Amniotic epithelial cell (primary cell): ENCODE data around the gene KIF13A.
A peak's percentile ranks its signal among the peaks of the same experiment; 100 is the strongest.
"Not testable (repeated sequence)": the region's sequence is repeated elsewhere in the genome, so short reads cannot be mapped to it uniquely, and the experiment has no call there.

ENCODE experiments used
- DNase-seq: peaks from one replicate; pipeline ENCODE4 v3.0.0-alpha.2; 2010; ENCODE audit warnings: low read depth

The KIF13A gene

DNA sequence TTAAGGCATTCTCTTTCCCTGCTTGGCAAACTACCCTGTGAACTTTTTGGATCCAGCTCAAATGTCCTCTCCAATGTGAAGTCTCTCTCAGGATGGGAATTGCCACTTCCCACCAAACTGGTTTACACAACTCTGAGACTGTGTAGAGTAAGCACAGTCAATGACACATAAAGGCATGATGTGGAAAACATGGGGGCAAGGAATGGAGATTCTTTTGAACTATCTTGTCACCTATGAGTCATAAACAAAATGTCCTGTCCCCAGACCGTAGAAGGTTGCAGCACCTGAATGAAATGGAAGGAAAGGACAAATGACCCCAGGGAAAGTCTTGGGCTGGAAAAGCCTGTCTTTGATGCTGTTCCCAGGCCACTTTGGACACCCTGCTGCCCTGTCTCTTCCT is 11.0 kb upstream of the KIF13A start:
- DNase-seq, result no peak

DNA sequence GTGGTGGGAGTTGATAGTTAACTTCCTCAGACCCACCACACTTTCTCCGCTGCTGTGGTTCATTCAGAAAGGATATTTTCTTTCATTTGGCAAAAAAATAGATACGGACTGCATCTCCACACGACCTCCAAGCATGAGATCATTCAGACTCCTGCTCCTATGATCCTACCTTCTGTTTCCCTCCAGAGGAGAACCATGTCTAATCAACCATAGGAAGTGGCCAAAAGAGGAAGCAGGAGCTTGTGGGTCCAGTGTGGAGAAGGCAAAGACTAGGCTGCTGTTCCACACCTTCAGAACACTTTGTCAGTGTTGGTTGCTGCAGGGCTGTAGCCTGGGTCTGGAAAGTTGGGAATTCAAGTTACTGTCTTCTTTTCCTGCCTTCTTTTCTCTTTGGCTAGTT is 10.6 kb upstream of the KIF13A start:
- no peak for DNase-seq

DNA sequence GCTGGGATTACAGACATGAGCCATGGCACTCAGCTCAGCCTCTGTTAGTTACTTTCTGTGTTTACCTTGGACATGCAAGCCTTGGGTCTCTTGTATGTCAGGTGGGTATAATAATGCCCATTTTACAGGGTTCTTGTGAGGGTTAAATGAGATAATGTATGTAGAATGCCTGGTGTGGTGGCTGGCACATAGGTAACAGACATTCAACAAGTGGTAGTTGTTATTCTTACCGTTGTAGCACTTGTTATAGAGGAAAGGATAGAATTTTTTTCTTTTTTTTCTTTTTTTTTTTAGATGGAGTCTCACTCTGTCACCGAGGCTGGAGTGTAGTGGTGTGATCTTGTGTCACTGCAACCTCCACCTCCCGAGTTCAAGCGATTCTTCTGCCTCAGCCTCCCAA is 8.0 kb upstream of the KIF13A start:
- DNase-seq, result no peak

DNA sequence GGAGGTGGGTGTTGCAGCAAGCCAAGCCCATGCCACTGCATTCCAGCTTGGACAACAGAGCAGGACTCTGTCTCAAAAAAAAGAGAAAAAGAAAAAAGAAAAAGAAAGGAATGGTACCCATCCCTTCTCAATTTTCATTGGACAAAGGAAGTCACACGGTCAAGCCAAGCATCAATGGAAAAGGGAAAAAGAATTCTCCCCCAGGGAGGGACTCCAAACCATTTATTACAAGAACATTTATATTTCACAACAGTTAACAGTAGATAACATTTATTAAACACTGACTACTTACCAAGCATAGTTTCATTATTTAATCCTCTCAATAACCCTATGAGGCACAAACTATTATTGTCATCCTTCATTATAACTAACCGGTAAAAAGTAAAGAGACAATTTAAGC is 6.6 kb upstream of the KIF13A start:
- DNase-seq, result peak; percentile 60

DNA sequence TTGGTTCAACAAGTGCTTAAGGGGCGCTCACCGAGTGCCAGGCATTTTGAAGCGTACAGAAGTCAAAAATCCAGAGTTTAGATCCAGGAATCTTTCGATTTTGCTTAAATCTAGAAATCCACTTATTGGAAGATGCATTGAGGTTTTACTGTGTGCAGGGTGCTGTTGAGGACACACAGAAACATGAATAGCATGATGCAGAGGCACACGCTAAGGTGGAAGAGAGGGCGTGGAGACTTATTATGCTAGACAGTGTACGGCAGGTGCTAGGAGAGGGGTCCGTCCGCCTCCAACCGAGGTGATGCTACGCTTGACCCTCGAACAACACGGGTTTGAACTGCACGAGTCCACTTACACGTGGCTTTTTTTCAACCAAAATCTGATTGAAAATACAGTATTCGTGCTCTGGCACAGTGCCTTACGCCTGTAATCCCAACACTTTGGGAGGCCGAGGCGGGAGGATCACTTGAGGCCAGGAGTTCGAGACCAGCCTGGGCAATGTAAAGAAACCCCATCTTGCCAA is 1.0 kb upstream of the KIF13A start:
- no peak for DNase-seq

DNA sequence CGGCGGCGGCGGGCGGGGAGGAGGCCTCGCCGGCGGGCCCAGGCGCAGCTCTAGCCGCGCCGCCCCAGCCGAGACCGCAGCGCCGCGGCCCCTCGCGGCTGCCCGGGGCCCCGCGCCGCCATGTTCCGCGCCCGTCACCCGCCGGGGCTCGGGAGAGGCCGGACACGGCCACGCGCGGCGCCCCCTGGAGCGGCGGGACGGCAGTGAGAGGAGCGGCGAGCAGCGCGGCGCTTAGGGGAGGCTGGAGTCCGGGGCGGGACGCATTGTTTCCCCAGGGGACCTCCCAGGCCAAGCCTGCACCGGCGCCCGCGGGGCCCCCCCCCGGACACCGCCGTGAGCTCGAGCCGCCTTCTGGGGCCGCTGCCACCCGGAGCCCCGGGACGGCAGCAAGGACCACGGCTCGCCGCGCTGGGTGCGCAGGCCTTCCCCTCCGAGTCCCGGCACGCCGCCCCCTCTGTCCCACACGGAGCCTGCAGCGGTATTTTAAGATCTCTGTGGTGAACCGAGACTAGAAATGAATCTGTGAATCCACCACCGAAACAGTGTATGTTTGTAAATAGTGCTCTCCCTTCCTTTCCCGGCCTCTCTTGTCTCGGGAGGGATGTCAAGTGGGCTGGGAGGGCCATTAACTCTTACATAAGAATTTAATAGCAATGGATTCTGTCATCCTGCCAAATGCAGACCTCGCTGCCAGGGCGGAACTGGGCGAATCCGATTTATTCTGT is 424 bp upstream of the KIF13A start:
- DNase-seq, result peak; percentile 44

DNA sequence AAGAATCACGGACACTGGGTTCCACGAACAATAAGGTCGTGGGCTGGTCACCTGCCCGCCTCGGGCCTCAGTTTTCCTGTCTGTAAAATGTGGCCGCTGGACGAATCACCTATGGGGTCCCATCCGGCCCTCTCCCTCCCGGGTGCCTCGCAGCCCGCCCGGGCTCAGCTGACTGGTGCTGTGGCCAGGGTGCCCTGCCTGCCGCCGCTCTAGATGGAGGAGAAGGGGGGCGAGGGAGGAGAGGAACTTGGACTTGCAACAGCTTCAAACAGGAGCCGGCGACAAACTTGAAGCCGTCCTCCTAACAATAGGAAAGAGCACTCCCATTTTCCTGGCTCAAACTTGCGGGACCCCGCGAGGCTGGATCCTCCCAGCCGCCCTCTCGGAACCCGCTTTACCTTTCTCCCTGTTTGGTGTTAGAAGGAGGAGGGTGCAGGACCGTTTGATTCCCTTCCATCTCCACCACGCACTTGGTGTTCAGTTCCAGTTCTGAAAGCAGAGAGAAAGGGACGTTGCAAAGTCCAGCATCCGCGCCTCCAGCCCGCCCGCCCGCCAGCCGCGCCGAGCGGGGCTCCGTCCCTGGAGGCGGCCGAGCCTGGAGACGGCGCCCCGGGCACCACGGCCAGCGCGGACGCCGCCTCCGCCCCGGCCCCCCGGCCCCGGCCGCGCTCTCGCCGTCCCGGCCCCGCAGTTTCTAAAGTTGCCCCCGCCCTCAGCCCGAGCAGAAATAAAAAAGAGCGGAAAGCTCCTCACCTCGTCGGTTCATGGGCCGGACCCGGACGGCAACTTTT is 584 bp downstream of the KIF13A start:
- DNase-seq, result peak; percentile 37

DNA sequence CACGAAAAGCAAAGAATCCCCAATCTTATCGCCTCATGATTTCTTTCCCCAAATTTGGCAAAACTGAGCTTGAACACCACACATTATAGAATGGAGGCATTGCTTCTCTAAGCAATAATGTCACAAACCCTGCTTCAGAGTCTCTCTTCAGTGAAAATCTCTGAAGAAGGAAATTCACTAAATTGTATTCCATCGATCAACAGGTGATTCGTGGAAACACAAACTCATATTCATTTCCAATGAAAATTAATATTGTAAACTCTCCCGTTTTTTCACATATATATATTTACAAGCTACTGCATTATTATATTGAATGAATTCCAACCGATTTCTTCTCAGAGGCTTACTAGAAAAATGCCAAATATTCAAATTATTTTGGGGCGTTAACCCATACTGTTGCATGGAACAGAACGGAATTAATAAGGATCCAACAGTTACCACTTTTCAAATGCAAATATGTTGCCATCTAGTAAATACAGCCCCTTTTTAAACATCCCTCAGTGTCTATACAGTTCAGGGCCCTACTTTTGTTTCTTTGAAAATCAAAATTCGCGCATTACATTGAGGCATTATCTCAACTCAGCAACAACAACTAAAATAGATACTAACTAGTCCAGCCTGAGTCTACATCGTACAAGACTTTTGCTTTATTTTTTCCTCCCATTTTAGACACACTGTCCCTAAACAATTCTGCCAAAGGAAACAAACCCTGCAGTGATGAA is 1.3 kb downstream of the KIF13A start:
- no peak for DNase-seq

DNA sequence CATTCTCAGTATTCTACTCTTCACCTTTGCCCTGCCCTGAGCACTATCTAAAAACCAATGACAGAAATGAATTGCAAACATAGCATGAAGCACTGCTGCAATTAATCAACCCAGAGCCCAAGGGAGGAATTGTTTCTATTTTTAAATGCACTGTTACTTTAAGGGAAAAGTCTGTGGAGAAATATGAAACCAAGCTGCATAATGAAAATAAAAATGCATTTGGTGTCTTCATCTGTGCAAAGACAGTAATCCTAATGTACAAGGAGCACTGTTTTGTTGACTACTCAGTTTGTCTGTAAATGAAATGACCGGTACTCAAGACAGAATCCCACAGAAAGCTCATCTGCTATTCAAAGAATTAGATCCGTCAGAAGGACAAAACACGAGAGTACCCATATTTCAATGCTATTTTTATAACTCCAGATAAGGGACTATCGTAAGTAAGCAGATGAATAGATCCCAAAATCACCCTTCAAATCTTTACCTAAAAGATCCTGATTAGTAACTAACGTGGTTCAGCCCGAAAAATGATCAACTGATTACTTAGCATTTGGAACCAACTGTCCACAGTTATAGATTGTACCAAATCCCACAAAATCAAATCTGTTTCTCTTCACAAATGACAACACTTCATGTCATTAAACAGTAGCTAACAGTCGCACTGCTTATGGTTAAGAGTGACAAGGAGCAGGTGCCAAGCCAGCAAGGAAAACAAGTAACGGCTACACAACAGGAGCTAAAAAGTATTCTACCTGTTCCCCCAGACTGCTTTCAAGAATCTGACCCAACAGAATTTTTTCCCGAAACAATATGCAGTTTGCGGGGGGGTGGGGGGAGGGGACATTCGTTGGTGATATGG is 2.4 kb downstream of the KIF13A start:
- DNase-seq, result peak; percentile 46

DNA sequence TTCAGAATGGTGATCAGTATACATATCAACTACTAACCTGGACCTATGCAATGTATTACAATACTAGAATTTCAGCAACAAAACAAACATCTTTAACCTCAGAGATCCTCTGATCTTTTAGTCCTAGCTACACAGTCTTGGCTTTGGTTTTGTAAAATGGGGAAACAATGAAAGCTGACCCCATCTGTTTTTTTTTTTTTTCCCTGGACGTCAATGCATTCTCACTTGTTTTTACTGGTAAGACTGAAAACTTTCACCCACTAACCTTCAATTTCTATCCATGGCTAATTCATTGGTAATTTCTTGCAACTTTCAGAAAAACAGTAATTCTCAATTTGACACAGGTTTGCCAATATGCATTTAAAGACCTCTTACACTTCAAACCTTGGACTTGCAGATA is 3.0 kb downstream of the KIF13A start:
- no peak for DNase-seq

DNA sequence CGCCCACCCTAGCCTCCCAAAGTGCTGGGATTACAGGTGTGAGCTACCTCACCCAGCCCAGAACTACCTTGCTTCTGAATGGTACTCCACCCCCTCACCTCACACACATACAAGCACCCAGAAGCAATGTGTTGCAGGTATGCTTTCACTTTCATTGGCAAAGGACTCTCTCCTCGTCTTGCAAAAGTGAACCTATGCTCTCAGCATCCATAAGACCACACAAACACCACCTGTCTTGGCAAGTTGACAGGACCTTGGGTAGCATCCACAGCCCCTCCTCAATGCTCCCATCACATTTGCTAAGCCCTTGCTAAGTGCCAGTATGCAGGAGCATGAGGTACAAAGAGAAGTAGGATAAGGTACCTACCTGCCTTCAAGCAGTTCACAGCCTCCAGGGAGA is 3.7 kb downstream of the KIF13A start:
- no peak for DNase-seq

DNA sequence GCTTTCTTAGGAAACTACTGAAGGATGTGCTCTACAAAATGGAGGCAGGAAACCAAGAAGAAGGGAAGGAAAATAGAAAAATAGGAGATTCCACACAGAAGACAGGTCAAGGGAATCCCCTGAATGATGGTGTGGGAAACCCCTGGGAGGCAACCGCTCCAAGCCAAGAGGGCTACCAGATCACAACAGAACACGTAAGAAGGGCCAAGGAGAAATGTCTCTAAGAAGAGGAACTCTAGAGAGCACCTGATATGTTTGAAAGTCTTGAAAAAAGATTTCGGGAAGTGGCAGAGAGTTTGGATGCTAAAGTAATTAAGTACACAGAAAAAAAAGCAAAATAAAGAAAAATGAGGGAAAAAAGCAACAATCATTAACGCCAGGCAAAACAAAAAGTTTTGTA is 7.1 kb downstream of the KIF13A start:
- DNase-seq, result no peak

DNA sequence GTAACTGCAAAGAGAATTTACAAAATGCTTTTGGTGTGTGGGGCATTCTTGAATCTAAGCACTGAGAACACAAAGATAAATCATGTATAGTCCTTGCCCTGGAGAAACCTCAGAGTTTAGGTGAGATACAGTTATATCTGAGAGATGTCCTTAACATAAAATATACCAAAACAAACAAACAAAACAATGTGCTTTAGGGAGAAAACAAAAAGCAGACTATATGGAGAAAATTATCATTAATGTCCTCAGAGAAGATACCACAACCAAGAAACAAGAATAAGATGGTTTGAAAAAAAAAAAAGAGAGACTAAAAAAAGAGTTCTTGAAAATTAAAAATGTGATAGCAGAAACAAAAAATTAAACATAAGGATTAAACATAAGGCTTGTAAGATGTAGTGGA is 8.0 kb downstream of the KIF13A start:
- DNase-seq, result no peak

DNA sequence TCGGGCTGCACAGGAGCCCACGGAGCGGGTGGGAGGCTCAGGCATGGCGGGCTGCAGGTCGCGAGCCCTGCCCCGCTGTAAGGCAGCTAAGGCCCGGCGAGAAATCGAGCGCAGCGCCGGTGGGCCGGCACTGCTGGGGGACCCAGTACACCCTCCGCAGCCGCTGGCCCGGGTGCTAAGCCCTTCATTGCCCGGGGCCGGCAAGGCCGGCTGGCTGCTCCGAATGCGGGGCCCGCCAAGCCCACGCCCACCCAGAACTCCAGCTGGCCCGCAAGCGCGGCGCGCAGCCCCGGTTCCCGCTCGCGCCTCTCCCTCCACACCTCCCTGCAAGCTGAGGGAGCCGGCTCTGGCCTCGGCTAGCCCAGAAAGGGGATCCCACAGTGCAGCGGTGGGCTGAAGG is 11.2 kb downstream of the KIF13A start:
- DNase-seq, result not testable (repeated sequence)

DNA sequence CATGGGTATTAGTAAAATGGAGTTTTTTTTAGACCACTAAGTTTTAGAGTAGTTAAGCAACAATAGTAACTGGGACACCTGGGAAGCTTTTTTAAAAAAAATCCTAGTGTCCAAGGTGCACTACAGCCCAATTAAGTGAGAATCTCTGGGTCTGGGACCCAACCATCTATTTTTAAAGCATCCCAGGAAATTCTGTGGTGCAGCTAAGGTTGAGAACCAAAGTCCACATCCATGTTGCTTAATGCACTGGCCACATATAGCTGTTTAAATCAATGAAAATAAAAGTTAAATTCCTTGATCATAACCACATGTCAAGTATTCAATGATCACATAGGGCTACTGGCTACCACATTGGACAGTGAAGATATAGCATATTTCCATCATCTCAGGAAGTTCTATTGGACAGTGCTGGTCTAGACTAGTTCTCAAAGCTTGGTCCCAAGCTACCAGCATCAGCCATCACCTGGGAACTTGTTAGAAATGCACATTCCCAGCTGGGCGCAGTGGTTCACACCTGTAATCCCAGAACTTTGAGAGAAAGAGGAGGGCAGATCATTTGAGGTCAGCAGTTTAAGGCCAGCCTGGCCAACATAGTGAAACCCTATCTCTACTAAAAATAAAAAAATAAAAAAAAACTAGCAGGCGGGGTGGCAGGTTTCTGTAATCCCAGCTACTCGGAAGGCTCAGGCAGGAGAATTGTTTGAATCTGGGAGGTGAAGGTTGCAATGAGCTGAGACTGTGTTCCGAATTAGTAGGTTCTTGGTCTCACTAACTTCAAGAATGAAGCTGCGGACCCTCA is 12.7 kb downstream of the KIF13A start:
- DNase-seq, result no peak

DNA sequence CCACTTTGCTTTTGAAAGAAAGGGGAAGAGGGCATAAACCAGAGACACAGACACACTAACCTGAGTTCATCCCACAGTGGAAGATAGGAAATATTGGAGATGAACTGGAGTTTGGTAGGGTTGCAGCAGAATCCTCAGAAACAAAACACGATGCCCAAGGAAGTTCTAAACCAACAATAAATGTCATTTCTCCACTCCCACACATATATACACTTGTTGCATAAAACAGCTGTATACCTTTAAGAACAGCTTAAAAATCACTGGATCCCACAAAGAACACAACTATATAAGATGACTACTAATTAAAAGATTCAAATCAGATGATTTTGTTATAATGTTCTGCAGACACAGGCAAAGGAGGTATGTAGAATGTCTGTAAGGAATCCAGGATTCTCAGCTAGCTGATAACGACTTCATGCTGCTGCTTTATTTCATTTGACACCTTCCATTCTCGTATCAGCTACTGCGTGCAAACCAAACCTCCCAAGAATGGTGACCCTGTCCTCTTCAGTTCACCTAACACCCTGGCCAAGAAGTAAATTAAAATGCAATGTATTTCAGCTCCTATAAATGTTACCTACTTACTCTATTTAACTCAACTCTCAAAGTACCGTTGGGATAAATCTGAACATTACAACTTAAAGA is 14.3 kb downstream of the KIF13A start:
- peak; percentile 31 for DNase-seq

DNA sequence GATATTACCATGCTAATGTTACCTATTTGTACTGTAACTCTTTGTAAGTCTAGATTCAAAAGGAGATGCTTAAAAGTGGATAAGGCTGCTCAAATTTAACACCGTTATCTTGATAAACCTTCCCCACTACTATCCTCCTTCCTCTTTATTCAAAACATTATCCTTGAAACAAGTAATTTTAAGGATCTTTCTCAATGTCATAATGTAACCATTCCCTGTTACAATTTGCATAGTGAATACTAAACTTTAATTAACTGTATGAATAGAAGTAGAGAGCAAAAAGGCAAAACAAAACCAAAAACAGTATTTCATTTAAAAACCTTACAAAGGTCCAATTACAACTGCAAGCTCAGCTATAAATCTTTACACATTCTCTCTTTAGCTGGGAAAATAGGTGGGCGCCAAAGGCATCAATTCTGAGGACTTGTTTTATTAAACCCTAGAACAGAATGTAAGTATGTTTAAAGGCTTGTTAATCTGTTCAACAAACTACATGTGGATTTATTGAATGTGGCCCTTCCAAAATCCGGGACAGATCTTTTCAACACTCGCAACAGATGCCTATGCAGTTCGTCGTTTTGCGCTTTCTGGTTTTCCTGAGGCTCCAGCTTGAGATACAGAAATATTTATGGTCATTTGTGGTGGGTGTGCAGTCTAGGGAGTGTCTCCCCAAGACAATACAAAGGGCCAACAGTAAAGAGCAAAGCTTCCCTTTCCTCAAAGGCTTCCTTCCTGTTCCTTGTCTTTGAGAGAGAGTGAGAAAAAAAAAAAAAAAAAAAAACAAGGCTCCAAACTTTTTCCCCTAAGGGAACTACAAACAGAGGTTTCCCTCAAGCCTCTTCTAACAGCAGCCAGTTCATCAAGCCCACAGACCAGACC is 15.1 kb downstream of the KIF13A start:
- DNase-seq, result no peak

DNA sequence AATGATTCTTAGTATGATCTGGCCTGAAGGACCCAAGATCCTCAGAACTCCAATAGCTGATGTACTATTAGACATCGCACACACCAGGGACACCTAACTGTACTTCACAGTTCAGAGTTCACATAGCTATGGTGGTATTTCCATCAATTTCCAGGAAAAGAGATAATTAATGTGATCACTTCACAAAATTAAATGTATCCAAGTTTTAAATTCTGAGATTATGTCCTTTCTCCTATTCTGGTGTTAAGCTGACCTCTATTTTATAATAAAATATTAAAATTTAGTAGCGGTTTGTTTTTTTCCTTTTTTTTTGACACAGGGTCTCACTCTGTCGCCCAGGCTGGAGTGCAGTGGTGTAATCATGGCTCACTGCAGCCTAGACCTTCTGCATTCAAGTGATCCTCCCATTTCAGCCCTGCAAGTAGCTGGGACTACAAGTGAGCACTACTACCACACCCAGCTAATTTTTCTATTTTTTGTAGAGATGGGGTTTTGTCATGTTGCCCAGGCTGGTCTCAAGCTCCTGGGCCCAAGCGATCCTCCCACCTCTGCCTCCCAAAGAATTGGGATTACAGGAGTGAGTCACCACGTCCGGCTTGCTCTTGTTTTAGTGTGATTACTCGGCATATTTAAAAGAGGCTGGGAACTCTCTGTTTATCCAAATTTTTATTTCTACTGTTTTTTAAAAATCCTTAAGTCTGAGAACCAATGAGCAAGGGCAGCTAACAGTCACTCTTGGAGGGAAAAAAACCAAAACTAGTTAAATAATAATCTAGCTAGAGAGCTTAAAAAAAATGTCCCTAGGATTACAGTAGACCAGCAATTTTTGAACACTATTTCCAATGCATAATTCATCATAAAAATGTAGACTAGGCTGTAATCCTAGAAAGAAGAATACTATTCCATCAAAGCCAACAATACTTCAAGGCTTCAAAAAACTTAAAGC is 16.0 kb downstream of the KIF13A start:
- DNase-seq, result peak; percentile 75
